ENCODE data around the gene PPFIA4. TPM values are rescaled to one million over a fixed set of nuclear protein-coding genes. Genes with fewer than 3 reads are reported as not detected.

The PPFIA4 gene
- total and polyA plus RNA-seq, 2 of the 4 experiments (the other 2 are of a cell fraction) = 5.4 to 13.7 TPM

DNA sequence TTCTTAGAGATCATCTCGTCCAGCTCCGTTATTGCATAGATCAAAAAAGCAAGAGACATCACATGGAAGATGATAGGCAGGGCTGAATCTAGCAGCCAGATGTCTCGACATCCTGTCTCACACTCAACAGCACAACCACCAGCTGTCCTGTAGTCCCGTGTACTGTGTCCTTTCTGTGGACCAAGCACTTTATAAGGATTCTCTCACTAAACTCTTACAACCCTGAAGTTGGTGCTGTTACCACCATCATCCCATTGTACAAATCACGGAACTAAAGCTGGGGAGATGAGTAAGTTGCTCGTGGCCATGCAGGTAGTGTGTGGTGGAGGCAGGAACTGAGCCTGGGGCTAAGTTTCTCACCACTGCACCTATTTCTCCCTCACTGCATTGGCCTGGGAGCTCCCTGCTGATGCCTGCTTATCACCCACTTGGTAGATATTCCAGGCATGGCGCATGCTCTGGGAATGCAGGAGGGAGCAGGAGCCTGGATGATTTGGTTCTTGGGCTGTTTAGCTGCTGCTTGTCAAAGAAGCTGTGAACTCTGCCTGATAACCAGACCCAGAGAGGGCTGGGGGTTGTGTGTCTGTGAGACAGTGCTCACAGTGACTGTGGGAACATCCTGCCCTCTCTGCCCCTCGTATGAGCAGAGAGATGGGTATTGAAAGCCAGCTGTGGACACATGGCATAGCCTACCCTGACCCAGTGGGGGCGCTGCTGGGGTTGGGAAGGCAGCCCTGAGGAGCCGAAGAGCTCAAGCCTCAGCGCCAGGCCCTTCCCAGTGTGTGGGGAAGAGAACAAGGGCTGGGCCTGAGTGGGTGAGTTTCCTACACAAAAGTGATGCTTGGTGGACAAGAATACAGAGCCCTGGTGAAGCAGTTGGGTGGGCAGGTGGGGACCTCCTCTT lies 13.6 kb downstream of the PPFIA4 start:
- Histone ChIP-seq H3K9ac (ENCODE audit: low read depth, low read length) (no peak overlapping the region), H3K14ac (replicated peaks; ENCODE audit: low read depth, low read length) (no peak overlapping the region), H3K4me1 (ENCODE audit: control insufficient read depth, insufficient read depth, low read length) (peaks cover 25% of the 10 kb centered on the region), H3K23ac (ENCODE audit: low read depth, low read length) (no peak overlapping the region), H3K9me3 (ENCODE audit: control insufficient read depth, insufficient read depth, low read length) (no peaks in the 10 kb centered on the region), H4K91ac (ENCODE audit: insufficient read depth, low read depth, low read length) (no peak overlapping the region), H2BK20ac (ENCODE audit: low read depth, low read length) (no peak overlapping the region), H3K18ac (ENCODE audit: low read depth, low read length) (no peak overlapping the region), H3K27me3 (ENCODE audit: control insufficient read depth, insufficient read depth, low read length) (no peaks in the 10 kb centered on the region), H3K79me1 (ENCODE audit: low read depth in 1 of 2, low read length in 2 of 2) (peaks cover 0 to 7% of the 10 kb centered on the region in 2 experiments; a peak in 1 of 4 replicates), H3K36me3 (ENCODE audit: control insufficient read depth, insufficient read depth, low read length) (0 out of 2 replicates have a peak, but pooled peaks cover 8% of the 10 kb centered on the region), H4K20me1 (ENCODE audit: insufficient read depth, low read length) (peaks cover 21% of the 10 kb centered on the region), H3K27ac (ENCODE audit: insufficient read depth, low read length) (no peak overlapping the region), H4K5ac (ENCODE audit: low read depth, low read length) (no peak overlapping the region), H3K56ac (ENCODE audit: extremely low read depth, insufficient read depth, low read length) (no peak overlapping the region), H2BK5ac (ENCODE audit: low read depth, low read length, poor library complexity, severe bottlenecking) (no peak overlapping the region), H2AK9ac (replicated peaks; ENCODE audit: low read depth, low read length, poor library complexity) (no peak overlapping the region), H2BK15ac (ENCODE audit: low read depth, low read length) (no peak overlapping the region), H3K4me3 (ENCODE audit: insufficient read depth, low read depth, low read length) (no peak overlapping the region), H3K9me1 (ENCODE audit: insufficient read depth, low read length) (0 out of 2 replicates have a peak, but pooled peaks cover 5% of the 10 kb centered on the region), H2BK120ac (ENCODE audit: low read depth, low read length) (no peak overlapping the region), H2AFZ (replicated peaks; ENCODE audit: low read length, poor library complexity) (no peak overlapping the region), H3K4me2 (ENCODE audit: low read depth, low read length) (no peak overlapping the region), H4K8ac (ENCODE audit: low read depth in 2 of 2, low read length in 2 of 2) (no peak overlapping the region), H2AK5ac (ENCODE audit: low read depth, low read length) (no peak overlapping the region), H3K4ac (ENCODE audit: low read depth, low read length) (no peak overlapping the region)
- intact Hi-C loops (cut with micrococcal nuclease) = loop anchor here (1.0 to 10.0 kb wide), 5 partner anchors 77 to 445 kb away; no protein-coding TSS in a partner anchor
- WGBS, 2 experiments (ENCODE audit: extremely low coverage in 2 of 2, insufficient read length in 1 of 2) = 80% methylated on average over 3 of the region's 11 CpGs; no CpG with 5 or more reads in 1 of the 2 experiments
- CTCF ChIA-PET = interaction anchor here (0.8 to 7.2 kb wide), 18 partner anchors 10 to 239 kb away, joined by 3 to 49 read pairs (median 6); no protein-coding TSS in a partner anchor
- POLR2A ChIA-PET (ENCODE audit: unreplicated experiment) = no interaction called here
- dilution Hi-C loops (cut with HindIII; ENCODE audit: low sequenced_read_pairs, unreplicated experiment) = no loop called here
- in situ Hi-C loops (cut with MboI; ENCODE audit: low sequenced_read_pairs) = loop anchor here (5.0 kb wide), 1 partner anchor 177 kb away; no protein-coding TSS in a partner anchor
- ATAC-seq (ENCODE audit: low read depth) (no peak), DNase-seq (no peak)
- BruUV-seq (replicated peaks) = no TSS peak
- no peak for TF ChIP-seq MAFK (IDR thresholded peaks at IDR 0.05; ENCODE audit: low read depth, low read length)
- TF ChIP-seq RCOR1 (IDR thresholded peaks at IDR 0.05; ENCODE audit: insufficient replicate concordance, low read length) = no peak
- no peak for TF ChIP-seq MXI1 (IDR thresholded peaks at IDR 0.05; ENCODE audit: borderline replicate concordance, low read depth, low read length)
- no peak for TF ChIP-seq CHD1 (IDR thresholded peaks at IDR 0.05; ENCODE audit: low read depth, low read length)
- TF ChIP-seq FOS (IDR thresholded peaks at IDR 0.05; ENCODE audit: low read depth, low read length) = no peak
- TF ChIP-seq POLR2A (IDR thresholded peaks at IDR 0.05; ENCODE audit: low read depth, low read length) = no peak
- TF ChIP-seq, protein P1, sequence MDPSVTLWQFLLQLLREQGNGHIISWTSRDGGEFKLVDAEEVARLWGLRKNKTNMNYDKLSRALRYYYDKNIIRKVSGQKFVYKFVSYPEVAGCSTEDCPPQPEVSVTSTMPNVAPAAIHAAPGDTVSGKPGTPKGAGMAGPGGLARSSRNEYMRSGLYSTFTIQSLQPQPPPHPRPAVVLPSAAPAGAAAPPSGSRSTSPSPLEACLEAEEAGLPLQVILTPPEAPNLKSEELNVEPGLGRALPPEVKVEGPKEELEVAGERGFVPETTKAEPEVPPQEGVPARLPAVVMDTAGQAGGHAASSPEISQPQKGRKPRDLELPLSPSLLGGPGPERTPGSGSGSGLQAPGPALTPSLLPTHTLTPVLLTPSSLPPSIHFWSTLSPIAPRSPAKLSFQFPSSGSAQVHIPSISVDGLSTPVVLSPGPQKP (IDR thresholded peaks at IDR 0.05; ENCODE audit: borderline replicate concordance, low read depth, low read length) = no peak
- TF ChIP-seq, protein P2, sequence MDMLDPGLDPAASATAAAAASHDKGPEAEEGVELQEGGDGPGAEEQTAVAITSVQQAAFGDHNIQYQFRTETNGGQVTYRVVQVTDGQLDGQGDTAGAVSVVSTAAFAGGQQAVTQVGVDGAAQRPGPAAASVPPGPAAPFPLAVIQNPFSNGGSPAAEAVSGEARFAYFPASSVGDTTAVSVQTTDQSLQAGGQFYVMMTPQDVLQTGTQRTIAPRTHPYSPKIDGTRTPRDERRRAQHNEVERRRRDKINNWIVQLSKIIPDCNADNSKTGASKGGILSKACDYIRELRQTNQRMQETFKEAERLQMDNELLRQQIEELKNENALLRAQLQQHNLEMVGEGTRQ (IDR thresholded peaks at IDR 0.05; ENCODE audit: low read depth, low read length) = no peak
- TF ChIP-seq, protein P3, sequence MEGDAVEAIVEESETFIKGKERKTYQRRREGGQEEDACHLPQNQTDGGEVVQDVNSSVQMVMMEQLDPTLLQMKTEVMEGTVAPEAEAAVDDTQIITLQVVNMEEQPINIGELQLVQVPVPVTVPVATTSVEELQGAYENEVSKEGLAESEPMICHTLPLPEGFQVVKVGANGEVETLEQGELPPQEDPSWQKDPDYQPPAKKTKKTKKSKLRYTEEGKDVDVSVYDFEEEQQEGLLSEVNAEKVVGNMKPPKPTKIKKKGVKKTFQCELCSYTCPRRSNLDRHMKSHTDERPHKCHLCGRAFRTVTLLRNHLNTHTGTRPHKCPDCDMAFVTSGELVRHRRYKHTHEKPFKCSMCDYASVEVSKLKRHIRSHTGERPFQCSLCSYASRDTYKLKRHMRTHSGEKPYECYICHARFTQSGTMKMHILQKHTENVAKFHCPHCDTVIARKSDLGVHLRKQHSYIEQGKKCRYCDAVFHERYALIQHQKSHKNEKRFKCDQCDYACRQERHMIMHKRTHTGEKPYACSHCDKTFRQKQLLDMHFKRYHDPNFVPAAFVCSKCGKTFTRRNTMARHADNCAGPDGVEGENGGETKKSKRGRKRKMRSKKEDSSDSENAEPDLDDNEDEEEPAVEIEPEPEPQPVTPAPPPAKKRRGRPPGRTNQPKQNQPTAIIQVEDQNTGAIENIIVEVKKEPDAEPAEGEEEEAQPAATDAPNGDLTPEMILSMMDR (conservative IDR thresholded peaks at IDR 0.05; ENCODE audit: low read depth, low read length) = 0 out of 2 replicates have a peak, but pooled peaks have one; percentile 21
- 0 out of 2 replicates have a peak, but pooled peaks have one; percentile 9 for TF ChIP-seq SMC3 (IDR thresholded peaks at IDR 0.05; ENCODE audit: low read depth, low read length)
- no peak for TF ChIP-seq CEBPB (IDR thresholded peaks at IDR 0.05; ENCODE audit: low read depth, low read length)
- peak; percentile 11; the same call in 1 of the 2 replicates for TF ChIP-seq RAD21 (IDR thresholded peaks at IDR 0.05; ENCODE audit: low read length)
- no peak for TF ChIP-seq MAZ (IDR thresholded peaks at IDR 0.05; ENCODE audit: borderline replicate concordance, low read depth, low read length)
